Ammon's horn (tissue), 1 donor: ENCODE data around the gene MET.
"Not testable (repeated sequence)": the region's sequence is repeated elsewhere in the genome, so short reads cannot be mapped to it uniquely, and the experiment has no call there.

Experiments
- DNase-seq: peaks from one replicate; pipeline ENCODE4 v3.0.0-alpha.2; 2016; ENCODE audit warnings: low spot score

Gene MET

DNA sequence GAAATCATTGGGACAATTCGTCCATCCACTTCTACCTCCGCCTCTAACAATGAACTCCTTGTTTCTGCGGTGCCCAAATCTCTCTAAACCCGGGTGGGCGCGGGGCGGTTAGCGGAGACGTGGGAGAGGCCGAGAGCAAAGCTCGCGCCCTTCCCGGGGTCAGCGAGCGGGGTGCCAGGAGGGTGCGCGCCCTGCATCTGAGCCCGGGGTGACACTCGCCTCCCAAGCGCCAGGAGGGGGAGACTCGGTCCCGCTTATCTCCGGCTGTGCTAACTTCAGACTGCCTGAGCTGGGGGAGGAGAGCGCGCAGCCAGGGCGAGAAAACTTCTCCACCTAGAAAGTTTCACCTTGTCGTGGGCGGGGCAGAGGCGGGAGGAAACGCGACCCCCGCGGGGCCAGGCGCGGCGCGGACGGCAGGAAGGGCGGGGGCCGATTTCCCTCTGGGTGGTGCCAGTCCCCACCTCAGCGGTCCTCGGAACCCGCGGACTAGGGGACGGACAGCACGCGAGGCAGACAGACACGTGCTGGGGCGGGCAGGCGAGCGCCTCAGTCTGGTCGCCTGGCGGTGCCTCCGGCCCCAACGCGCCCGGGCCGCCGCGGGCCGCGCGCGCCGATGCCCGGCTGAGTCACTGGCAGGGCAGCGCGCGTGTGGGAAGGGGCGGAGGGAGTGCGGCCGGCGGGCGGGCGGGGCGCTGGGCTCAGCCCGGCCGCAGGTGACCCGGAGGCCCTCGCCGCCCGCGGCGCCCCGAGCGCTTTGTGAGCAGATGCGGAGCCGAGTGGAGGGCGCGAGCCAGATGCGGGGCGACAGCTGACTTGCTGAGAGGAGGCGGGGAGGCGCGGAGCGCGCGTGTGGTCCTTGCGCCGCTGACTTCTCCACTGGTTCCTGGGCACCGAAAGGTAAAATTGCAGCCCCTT, at the start of gene MET:
TSS of gene MET (plus strand) at position 516 of the 915 bp plus-strand sequence. CDS start 26,889 bp downstream, outside the sequence.
- peak; percentile 73 for DNase-seq

DNA sequence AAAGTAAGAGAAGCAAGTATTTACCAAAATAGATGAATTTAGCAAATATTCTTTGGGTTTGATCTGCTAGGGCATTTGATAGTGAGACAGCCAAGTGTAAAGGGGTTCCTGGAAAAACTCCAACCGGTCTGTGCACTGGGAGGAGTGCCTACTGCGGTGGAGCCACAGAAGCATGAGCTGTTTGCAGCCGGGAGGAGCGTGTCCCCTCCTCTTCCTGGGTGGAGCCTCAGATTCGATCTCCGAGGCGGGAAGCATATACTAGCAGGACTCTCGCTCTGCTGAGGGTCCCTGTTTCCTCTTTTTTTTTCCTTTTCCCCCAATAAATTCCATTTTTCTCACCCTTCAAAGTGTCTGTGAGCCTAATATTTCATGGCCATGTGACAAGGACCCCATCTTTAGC, 45.1 kb upstream of the MET start:
- no peak for DNase-seq

DNA sequence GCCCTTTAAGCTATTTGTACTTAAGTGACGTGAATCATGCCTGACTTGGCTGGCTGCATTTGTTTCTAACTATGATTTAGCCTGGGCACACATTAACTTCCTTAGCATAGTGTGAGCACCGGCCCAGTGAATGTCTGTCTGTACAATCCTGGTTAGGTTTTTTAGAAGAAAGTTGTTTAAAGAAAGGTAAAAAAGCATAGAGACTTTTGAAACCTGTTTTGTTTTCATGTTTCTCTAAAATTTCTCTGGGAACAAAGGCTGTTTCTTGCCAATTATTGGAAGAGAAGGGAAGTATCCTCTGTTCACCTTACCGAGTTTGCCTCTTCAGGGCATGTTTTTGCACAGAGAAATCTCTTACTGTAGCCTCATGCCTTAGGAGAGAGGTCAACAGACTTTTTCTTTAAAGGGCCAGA, 42.9 kb upstream of the MET start:
- no peak for DNase-seq

DNA sequence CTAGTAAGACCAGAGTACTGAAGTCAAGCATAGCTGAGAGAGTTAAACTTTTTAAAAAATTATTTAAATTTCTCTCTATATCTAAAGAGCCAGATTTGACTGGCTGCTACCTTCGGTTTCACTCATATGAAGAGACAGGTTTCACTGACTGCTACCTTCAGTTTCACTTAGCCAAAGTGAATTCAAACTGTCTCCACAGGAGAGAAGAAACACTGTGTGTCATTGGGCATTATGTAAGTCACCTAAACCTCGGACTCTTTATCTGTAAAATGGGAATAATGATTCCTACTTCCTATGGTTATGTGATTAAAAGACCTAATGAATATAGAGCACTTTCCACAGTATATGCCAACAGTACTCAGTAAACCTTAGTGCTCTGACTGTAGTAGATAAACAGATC, 41.6 kb upstream of the MET start:
- no peak for DNase-seq

- peak; percentile 12 for DNase-seq
These were observed 40.9 kb upstream of the MET start for GRCh38 chr7:116630932-116631671.

GRCh38 chr7:116631676-116632075, 40.3 kb upstream of the MET start:
- no peak for DNase-seq

- DNase-seq = no peak
These were observed 39.6 kb upstream of the MET start for GRCh38 chr7:116632384-116632783.

DNA sequence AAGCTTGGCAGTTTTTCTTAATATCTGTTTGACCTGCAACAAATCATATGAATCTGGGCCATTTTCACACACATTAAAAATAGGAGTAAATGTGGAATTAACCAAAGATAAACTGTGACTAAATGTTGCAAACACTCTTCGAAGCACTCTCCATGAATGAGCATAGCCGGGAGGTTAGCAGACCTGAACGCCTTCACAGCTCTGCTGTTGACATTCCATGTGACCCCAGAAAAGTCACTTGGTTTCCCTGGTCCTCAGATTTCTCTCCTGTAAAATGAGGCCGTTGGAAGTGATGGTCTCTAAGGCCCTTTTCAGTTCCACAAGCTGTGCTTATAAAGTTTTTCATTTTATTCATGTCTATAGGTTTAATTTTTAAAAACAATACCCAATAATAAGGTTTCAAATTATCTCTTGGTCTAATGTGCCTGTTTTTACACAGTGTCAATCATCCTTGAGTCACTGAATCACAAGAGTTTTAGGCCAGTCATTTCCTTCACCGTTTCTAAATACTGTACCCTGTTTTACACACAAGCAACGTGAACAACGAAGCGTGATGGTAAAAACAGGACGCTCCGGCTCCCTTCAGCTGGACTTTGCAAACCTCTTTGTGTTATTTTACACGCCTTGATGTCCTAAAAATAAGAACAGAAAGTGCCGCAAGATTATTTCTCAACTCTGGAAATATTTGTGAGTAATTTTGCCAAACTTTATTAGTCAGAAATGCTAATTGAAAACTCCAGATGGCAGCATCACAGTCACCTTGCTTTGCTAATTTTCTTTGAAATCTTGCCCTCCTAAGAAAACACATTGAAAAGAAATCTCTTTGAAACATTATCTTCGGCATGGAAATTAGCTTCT, 38.6 kb upstream of the MET start:
- DNase-seq = no peak

DNA sequence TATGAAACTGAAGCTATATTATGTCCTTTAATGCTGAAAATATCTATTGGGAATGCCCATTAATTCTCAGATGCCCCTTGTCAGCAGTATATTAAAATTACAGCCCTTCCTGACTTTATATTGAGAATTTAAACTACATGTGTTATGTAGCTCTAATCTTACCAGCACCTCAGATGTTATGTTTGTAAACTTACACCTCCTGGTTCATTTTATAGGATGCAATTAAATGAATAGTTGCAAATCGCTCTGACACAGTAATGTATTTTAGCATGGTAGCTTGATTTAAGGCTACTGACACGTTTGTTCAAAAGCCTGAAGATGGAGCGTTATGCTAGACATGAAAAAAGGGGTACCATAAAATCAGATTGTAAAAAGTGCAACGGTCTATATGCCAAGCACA, 35.0 kb upstream of the MET start:
- no peak for DNase-seq

- not testable (repeated sequence) for DNase-seq
These were observed 33.4 kb upstream of the MET start for GRCh38 chr7:116638592-116638991.

GRCh38 chr7:116641551-116642153, 30.3 kb upstream of the MET start:
- no peak for DNase-seq

DNA sequence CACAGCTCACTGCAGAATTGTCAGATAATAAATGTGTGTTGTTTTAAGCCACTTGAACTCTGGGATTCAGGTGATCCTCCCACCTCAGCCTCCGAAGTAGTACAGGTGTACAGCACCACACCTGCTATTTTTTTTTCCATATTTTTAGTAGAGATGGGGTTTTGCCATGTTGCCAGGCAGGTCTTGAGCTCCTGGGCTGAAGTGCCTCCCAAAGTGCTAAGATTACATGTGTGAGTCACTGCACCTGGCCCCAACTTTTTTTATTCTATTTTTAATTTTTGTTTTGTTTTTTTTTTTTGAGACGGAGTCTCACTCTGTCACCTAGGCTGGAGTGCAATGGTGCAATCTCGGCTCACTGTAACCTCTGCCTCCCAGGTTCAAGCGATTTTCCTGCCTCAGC, 28.8 kb upstream of the MET start:
- not testable (repeated sequence) for DNase-seq

DNA sequence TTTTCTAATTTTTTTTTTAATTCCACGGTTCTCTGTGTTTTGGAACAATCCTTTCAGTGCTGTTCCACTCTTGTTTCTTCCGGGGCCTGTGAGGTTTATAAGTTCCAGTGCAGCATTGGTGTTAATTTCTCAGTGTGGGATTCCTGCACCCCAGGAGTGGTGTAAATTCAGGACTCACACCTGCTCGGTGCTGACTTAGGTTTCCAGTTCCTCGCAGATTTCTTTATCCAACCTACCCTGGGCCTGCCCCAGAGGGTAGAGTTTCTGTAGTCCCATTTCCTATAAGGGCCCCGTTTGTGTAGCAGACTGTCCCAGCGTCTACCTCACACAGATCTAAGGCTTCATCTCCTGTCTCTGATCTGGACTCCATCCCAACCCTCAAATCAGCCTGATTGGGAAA, 27.4 kb upstream of the MET start:
- DNase-seq = no peak

DNA sequence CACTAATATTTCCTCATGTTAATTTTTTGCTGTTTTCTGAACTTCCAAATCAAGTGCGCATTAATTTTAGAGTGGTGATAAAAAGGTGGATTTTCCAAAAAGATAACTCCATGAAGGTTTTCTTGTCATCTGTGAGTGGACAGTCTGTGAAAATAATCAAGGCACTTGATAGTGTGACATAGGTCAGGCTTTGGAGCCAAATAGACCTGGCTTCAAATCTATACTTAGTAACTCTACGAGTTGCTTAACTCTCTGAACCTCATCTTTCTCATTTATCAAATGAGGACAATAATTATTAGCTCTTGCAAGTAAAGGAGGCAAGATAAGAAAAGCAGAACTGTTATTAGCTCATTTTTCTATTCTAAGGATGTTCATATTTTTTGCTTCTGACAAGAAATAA, 24.7 kb upstream of the MET start:
- no peak for DNase-seq

DNA sequence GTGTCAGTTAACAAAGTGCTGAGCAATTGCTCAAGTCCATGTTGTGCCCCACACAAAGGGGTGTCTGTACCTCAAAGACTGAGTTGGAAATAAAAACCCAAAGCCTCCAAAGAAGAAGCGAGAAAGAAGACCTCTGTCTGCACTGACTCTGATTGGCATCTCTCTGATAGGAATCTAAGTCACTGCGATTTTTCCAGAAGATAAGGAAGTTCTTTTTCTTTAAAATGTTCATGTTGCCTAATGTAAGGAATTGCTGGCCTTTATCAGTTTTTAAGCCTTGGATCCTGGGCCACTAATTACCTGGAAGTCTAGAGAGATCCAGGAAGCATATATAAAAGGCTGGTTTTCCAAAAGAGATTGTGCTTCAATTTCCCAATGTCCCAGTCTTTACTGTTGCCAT, 24.1 kb upstream of the MET start:
- DNase-seq = no peak

- no peak for DNase-seq
These were observed 21.6 kb upstream of the MET start for GRCh38 chr7:116650436-116650835.

DNA sequence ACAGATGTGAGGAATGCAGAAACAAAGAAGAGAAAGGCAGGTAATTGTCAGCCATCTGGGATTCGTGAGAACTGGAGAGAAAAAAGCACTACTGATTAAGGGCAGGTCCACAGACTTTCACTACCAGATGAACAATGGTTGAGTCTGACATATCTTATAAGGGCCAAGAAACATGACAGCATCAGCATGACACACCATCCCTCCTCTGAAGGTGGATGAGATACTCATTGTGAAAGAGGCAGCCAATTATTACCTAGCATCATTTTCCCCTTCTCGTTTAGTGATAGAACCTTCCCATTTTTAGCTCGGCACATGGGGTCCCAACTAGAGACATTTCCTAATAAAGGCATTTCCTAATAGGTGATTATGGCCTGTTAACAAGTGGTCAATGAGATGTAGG, 19.2 kb upstream of the MET start:
- no peak for DNase-seq

DNA sequence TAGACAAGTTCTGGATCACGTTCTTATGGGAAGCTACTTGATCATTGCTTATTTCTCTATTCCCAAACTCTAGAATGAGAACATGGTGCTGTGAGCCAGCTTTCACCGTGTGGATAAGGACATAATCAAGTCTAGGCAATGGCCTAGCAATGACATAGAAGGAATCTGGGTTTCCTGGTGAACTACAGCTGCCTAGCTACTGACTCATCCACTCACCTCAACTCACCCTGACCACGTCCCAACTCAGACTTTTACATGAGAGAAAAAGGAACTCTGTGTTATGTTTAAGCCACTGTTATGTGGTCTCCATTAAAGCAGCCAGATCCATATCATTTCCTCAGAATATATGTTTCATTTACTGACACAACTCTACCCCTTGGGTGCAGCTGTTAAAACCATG, 18.8 kb upstream of the MET start:
- no peak for DNase-seq

GRCh38 chr7:116653646-116654045, 18.4 kb upstream of the MET start:
- DNase-seq = no peak

DNA sequence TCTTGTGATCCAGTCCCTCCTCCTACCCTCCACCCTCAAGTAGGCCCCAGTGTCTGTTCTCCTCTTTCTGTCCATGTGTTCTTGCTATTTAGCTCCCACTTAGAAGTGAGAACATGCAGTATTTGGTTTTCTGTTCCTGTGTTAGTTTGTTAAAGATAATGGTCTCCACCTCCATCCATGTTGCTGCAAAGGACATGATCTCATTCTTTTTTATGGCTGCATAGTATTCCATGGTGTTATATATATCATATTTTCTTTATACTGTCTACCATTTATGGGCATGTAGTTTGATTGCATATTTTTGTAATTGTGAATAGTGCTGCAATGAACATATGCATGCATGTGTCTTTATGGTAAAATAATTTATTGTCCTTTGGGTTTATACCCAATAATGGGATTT, 12.7 kb upstream of the MET start:
- DNase-seq = not testable (repeated sequence)

GRCh38 chr7:116661865-116662264, 10.1 kb upstream of the MET start:
- DNase-seq = no peak

DNA sequence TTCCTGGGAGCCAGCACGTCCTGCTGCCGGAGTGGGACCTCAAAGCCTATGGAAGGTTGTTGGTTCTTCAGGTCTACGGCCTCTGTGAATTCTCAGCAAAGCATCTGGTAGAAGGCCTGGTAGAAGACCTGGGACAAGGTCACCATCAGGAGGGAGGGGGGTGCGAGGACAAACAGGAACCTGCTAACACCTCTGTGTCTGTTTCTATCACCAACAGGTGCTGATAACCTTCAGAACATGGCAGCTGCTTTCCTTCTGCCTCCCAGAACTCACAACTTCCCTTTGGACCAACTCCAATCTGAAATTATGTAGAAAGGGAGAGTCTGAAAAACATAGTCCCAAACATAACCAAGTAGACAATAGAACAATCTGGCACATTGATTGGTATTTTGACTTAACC, 8.3 kb upstream of the MET start:
- no peak for DNase-seq
